ENCODE measurements around the gene FHIT. TPM values are rescaled to one million over a fixed set of nuclear protein-coding genes. Genes with fewer than 3 reads are reported as not detected.

The FHIT gene
- total and polyA plus RNA-seq, 11 donors: 4.2 to 26.8 (median 16.5) TPM

DNA sequence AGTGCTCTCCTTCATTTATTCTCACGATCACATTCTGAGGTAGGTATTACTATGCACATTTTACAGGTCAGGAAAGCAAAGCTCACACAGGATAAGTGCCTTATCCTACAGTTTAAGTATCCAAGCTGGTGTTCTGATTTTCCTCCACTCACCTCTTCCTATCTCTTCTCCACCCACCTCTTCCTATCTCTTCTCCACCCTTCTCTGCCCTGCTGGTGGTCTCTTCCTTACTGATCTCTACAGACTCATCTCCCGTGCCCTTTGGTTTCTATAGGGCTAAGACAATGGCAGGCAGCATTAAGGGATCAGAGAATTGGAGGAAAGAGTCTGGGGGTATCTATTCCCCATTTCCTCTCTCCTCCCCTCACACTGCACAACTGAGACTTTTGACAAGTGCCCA is 319.1 kb downstream of the FHIT start:
- ATAC-seq (no peak), DNase-seq (no peak)
- 66 to 75% (median 72%) methylated on average over 2 of the region's 2 CpGs for WGBS, 4 donors
- H3K27ac ChIP-seq: no peak overlapping the region
- intact Hi-C loops (cut with DNase I): no loop called here
- H3K4me3 ChIP-seq: no peak overlapping the region
- TF ChIP-seq POLR2A (IDR thresholded peaks at IDR 0.05) (no peak), CTCF (IDR thresholded peaks at IDR 0.05) (no peak)
- H3K4me1 ChIP-seq: no peaks in the 10 kb centered on the region
- H3K27me3 ChIP-seq: no peaks in the 10 kb centered on the region
- no peaks in the 10 kb centered on the region for H3K36me3 ChIP-seq
- H3K9me3 ChIP-seq: no peaks in the 10 kb centered on the region

- 85 to 89% (median 87%) methylated on average over 7 of the region's 7 CpGs for WGBS, 4 donors
- TF ChIP-seq POLR2A (IDR thresholded peaks at IDR 0.05) (no peak), CTCF (IDR thresholded peaks at IDR 0.05) (no peak)
- intact Hi-C loops (cut with DNase I): no loop called here
Measured at GRCh38 chr3:60931452-60931851, 319.8 kb downstream of the FHIT start.

DNA sequence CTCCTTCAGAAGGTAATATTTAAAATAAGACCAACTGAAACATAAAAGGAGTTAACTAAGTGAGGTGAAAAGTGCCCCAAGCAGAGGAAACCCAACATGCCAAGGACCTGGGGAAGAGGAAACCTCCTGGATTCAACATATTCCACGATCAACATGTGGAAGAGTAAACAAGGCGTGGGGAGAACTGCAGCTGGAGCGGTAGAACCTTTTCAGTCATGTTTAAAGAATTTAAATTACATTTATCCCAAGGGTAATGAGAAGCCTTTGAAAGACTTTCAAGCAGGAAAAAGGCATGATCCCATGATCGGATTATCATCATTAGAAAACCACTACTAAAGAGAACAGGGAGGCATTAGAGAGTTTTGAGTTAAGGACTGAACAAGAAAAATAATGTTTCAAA is 330.7 kb downstream of the FHIT start:
- Histone ChIP-seq H3K9me3 (no peaks in the 10 kb centered on the region), H3K27ac (no peak overlapping the region), H3K27me3 (no peaks in the 10 kb centered on the region), H3K4me3 (no peak overlapping the region), H3K4me1 (peaks cover 0 to 7% (median 0%) of the 10 kb centered on the region in 12 donors), H3K36me3 (no peaks in the 10 kb centered on the region)
- WGBS, 4 donors: 59 to 68% (median 63%) methylated on average over 4 of the region's 4 CpGs
- ATAC-seq (no peak), DNase-seq (no peak)
- TF ChIP-seq CTCF (IDR thresholded peaks at IDR 0.05): no peak
- TF ChIP-seq POLR2A (IDR thresholded peaks at IDR 0.05): no peak
- intact Hi-C loops (cut with DNase I): no loop called here

More at GRCh38 chr3:60931452-60931851, 319.8 kb downstream of the FHIT start:
- Histone ChIP-seq H3K4me1 (no peaks in the 10 kb centered on the region), H3K27me3 (no peaks in the 10 kb centered on the region), H3K4me3 (no peak overlapping the region), H3K9me3 (no peaks in the 10 kb centered on the region), H3K36me3 (no peaks in the 10 kb centered on the region), H3K27ac (no peak overlapping the region)
- DNase-seq (no peak), ATAC-seq (no peak)

DNA sequence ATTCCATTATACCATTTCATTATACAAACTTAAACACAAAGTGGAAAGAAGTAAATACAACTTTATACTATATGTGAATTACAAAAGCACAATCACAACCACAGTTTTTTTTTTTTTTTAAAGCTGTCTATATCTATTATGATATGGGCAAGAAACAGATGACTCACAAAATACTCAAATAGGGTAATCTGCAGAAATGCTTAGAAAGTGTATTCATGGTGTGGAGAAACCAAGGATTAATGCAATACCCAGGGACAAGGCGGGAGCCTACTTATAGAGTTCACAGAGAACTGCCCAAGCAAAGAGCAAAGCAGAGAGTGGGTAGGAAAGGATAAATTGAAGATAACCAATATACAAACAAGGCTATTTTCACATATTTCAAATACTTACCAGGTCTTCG is 332.0 kb downstream of the FHIT start:
- no peak overlapping the region for H3K4me3 ChIP-seq
- no peaks in the 10 kb centered on the region for H3K36me3 ChIP-seq
- peaks cover 0 to 7% (median 0%) of the 10 kb centered on the region in 12 donors for H3K4me1 ChIP-seq
- intact Hi-C loops (cut with DNase I): no loop called here
- ATAC-seq (no peak), DNase-seq (no peak)
- H3K27me3 ChIP-seq: no peaks in the 10 kb centered on the region
- no peak overlapping the region for H3K27ac ChIP-seq
- TF ChIP-seq POLR2A (IDR thresholded peaks at IDR 0.05) (no peak), CTCF (IDR thresholded peaks at IDR 0.05) (no peak)
- WGBS, 4 donors: 93 to 96% (median 94%) methylated on average over 2 of the region's 2 CpGs
- H3K9me3 ChIP-seq: no peaks in the 10 kb centered on the region
